ENCODE data around the gene ASIC5.

Gene ASIC5

GRCh38 chr4:155866177-155866576, at the start of gene ASIC5:
Gene ASIC5 (minus strand): TSS chr4:155866277. CDS start chr4:155866226, 51 bp downstream.
- no peaks in the 10 kb centered on the region for H3F3A ChIP-seq (ENCODE audit: insufficient read depth)
- H3K9ac ChIP-seq (ENCODE audit: low read length): no peak within 1 kb of the TSS
- H3K36me3 ChIP-seq (ENCODE audit: low read length): no peaks in the 10 kb centered on the region
- no peak within 1 kb of the TSS for H3K27ac ChIP-seq (ENCODE audit: low read depth, low read length)
- H3K9me3 ChIP-seq (ENCODE audit: insufficient read depth, low read length): no peaks in the 10 kb centered on the region
- H3K4me3 ChIP-seq (ENCODE audit: insufficient read depth, low read length, poor library complexity, severe bottlenecking): no peak within 1 kb of the TSS
- no peak within 1 kb of the TSS for H3K4me2 ChIP-seq (ENCODE audit: low read depth, low read length, poor library complexity, severe bottlenecking)
- TF ChIP-seq CTCF (IDR thresholded peaks at IDR 0.05; ENCODE audit: insufficient read depth, low read length, poor library complexity, severe bottlenecking): no peak
- TF ChIP-seq EZH2phosphoT487 (conservative IDR thresholded peaks at IDR 0.05; ENCODE audit: low read length): no peak
- no peak within 1 kb of the TSS for H2AFZ ChIP-seq (ENCODE audit: low read depth, low read length, severe bottlenecking)
- no peaks in the 10 kb centered on the region for H3K27me3 ChIP-seq (ENCODE audit: low read length)
- no peaks in the 10 kb centered on the region for H3K9me2 ChIP-seq (replicated peaks; ENCODE audit: insufficient read depth, low read length)
- no peaks in the 10 kb centered on the region for H3K79me2 ChIP-seq (ENCODE audit: insufficient read depth, low read length)
- H4K20me1 ChIP-seq (ENCODE audit: low read depth, low read length): no peaks in the 10 kb centered on the region

- no peaks in the 10 kb centered on the region for H3K9me2 ChIP-seq (replicated peaks; ENCODE audit: insufficient read depth, low read length)
- no peaks in the 10 kb centered on the region for H3K9me3 ChIP-seq (ENCODE audit: insufficient read depth, low read length)
- TF ChIP-seq EZH2phosphoT487 (conservative IDR thresholded peaks at IDR 0.05; ENCODE audit: low read length) (no peak), CTCF (IDR thresholded peaks at IDR 0.05; ENCODE audit: insufficient read depth, low read length, poor library complexity, severe bottlenecking) (no peak)
These were observed 48.7 kb upstream of the ASIC5 start for GRCh38 chr4:155914782-155915181.

GRCh38 chr4:155911905-155912304, 45.8 kb upstream of the ASIC5 start:
- H3K9ac ChIP-seq (ENCODE audit: low read length): no peak overlapping the region
- H3K9me3 ChIP-seq (ENCODE audit: insufficient read depth, low read length): no peaks in the 10 kb centered on the region
- H3K4me2 ChIP-seq (ENCODE audit: low read depth, low read length, poor library complexity, severe bottlenecking): no peak overlapping the region
- no peak overlapping the region for H3K27ac ChIP-seq (ENCODE audit: low read depth, low read length)
- no peaks in the 10 kb centered on the region for H4K20me1 ChIP-seq (ENCODE audit: low read depth, low read length)
- no peaks in the 10 kb centered on the region for H3K79me2 ChIP-seq (ENCODE audit: insufficient read depth, low read length)
- no peaks in the 10 kb centered on the region for H3K9me2 ChIP-seq (replicated peaks; ENCODE audit: insufficient read depth, low read length)
- no peak overlapping the region for H2AFZ ChIP-seq (ENCODE audit: low read depth, low read length, severe bottlenecking)
- TF ChIP-seq EZH2phosphoT487 (conservative IDR thresholded peaks at IDR 0.05; ENCODE audit: low read length) (no peak), CTCF (IDR thresholded peaks at IDR 0.05; ENCODE audit: insufficient read depth, low read length, poor library complexity, severe bottlenecking) (no peak)
- H3K4me3 ChIP-seq (ENCODE audit: insufficient read depth, low read length, poor library complexity, severe bottlenecking): no peak overlapping the region
- H3K36me3 ChIP-seq (ENCODE audit: low read length): no peaks in the 10 kb centered on the region
- no peaks in the 10 kb centered on the region for H3F3A ChIP-seq (ENCODE audit: insufficient read depth)
- H3K27me3 ChIP-seq (ENCODE audit: low read length): no peaks in the 10 kb centered on the region

More at GRCh38 chr4:155914782-155915181, 48.7 kb upstream of the ASIC5 start:
- no peak overlapping the region for H3K4me3 ChIP-seq (ENCODE audit: insufficient read depth, low read length, poor library complexity, severe bottlenecking)
- no peaks in the 10 kb centered on the region for H4K20me1 ChIP-seq (ENCODE audit: low read depth, low read length)
- H3K4me2 ChIP-seq (ENCODE audit: low read depth, low read length, poor library complexity, severe bottlenecking): no peak overlapping the region
- H3K79me2 ChIP-seq (ENCODE audit: insufficient read depth, low read length): no peaks in the 10 kb centered on the region
- H2AFZ ChIP-seq (ENCODE audit: low read depth, low read length, severe bottlenecking): no peak overlapping the region
- H3K36me3 ChIP-seq (ENCODE audit: low read length): no peaks in the 10 kb centered on the region
- no peak overlapping the region for H3K27ac ChIP-seq (ENCODE audit: low read depth, low read length)
- no peak overlapping the region for H3K9ac ChIP-seq (ENCODE audit: low read length)
- H3F3A ChIP-seq (ENCODE audit: insufficient read depth): no peaks in the 10 kb centered on the region
- H3K27me3 ChIP-seq (ENCODE audit: low read length): no peaks in the 10 kb centered on the region

Data from SU-DHL-6 (cell line).